Endothelial cell of hepatic sinusoid (primary cell): ENCODE data around the gene SLX4IP.

ENCODE experiments used
- in situ Hi-C: cut with HindIII; loops from 2 replicates; pipeline ENCODE4 v1.10.0; 2017; ENCODE audit warnings: low sequenced_read_pairs

The SLX4IP gene

DNA sequence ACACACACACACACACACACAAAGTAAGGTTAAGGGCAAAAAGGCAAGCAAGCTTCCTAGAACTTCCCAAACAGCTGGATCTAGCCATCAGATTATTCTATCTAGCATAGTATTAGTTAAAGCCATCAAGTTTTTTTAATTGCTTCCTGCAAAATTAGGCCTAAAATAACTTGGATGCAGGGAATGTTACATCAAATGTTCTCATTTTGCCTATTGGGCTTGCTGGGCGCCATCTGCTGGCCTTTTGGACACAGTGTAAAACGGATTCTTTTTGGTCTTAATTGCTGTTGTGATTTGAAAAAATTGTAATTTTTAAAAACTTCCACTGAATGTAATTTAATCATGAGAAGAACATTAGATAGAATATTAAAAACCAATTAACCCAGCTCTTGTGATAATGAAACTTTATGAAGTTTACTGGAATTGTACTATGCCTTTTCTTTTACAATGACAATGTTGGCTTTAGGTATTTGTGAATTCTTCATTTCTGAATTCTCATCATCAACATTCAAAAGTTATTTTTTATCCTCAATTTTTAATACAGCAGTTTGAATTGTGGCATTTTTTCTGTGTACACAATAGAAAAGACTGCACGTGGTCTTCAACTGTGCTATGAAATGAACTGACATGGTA, 7.9 kb upstream of the SLX4IP start:
- in situ Hi-C loops = no loop called here

DNA sequence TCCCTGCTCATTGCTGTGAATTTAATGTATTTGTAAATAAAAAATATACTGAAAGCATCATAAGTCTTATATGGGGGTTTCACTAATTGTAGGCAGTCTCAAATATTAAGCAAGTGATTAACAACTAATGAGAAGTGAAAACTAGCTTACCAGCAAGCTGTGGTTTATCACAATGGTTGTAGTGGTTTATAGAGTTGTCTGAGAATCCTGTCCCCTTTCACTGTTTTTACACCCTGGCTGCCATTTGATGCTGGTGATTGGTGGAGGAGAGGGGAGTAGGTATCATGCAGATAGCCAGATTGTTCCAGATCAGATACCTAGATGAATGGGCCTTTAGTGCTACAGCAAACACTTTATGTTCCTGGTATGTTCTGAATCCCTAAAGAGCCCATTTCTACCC, 7.1 kb upstream of the SLX4IP start:
- in situ Hi-C loops = no loop called here

DNA sequence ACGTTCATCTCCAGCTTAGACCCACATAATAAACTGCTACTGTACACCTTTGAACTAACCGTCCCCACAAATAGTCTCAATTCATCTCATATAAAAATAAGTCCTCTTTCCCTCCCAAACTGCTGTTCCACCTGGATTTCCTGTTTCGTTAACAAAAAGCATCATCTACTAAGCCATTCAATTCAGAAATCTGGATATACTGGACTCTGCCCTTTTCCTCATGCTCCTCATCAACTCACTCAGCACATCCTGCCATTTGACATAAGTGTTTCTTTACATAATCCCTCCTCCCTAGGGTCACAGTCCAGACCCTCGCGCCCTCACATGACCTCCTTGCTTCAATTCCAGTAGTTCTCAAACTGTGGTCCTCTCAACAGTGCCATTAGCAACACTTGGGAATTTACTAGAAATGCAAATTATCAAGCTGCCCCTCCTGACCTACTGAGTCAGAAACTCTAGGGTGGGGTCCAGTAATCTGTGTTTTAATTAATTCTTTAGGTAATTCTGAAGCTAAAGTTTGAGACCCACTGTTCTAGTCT, 5.6 kb upstream of the SLX4IP start:
- in situ Hi-C loops = no loop called here

DNA sequence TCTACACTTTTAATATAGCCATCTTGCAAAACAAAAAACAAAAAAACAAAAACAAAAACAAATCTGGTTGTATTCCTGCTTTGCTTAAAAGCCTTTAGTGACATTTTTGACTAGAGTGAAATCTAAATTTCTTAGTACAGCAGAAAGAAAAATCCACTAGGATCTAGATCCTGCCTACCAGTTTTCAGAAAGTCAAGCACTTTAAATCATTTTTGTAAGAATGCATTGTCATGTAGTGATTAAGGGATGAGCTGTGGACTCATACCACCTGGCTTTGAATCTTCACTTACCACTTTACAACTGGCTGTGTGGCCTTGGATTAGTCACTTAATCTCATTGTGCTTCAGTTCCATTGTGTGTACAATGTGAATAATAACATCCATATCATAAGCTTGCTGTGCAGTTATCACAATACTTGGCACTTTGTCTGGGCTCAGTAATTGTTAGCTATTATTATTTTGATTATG, 5.1 kb upstream of the SLX4IP start:
- in situ Hi-C loops = no loop called here

DNA sequence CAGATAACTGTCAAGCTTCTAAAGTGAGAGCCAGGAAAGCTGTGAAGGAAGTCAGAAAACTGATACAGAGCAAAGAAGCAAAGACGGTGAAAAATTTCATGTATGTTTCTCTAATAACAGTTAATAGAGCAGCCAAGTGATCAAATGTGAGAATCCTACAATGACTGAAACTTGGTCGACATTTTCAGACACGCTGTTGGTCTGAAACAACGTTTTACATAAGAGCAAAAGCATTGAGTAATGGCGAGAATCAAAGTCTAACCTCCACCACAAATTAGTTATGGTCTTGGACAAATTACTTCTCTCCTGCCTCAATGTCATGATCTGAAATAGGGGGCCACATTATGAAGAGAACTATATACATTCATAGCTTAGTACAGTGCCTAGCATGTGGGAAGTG, 4.4 kb upstream of the SLX4IP start:
- in situ Hi-C loops = no loop called here

DNA sequence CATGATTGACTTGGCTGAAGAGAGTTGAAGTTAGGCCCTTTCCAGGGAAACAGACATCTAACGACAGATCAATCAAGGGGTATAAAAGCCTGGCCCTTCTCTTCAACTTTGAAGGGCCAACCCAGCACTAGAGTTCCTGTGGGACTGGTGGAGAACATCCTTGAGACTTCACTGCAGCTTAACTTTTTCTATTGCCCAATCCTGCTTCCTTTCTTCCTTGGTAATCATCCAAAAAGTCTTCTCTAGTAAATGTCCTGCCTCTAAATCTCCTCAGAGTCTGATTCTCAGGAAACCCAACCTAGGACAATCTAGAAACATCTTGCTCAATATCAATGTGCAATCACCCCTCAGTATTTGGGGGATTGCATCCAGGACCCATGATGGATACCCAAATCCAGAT, 3.0 kb upstream of the SLX4IP start:
- in situ Hi-C loops = no loop called here

GRCh38 chr20:10433014-10433622, 2.0 kb upstream of the SLX4IP start:
- in situ Hi-C loops = no loop called here

DNA sequence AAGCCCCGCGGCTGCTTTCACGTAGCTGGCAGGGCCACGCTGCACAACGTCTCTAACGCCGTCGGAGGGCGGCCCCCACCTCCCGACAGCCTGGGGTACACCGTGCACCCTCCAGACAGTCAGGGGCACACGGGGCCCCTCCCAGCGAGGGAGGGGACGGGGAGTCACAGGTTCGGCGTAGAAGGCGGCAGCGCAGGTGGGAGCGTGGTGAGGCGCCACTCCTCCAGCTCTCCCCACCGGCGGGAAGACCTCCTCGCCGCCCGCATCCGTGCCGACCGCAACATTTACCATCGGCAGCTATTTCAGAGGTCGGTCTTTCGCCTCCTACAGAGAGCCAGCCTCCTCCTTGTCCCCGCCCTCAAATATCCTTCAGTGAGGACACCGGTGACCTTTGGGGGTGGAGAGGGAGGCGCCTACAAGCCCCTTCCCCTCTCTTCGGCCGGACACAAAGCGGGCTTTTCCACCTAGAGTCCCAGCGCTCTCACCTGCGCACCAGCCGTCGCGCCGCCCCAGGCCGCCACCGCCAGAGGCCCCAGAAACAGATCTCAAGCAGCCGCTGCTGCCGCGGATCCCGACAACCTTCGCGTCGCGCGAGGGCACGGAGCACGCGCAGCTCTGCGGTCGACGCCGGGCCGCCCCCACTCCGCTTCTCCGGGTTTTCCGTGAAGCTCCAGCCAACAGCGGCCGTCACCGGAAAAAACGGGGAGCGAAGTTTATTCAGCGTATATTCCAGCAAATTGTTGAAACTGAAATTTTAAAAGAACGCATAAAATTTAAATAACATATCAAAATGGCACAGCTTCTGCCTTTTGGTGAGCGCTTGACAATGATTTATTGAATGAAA, 1.3 kb upstream of the SLX4IP start, which contains the start of gene MKKS:
Gene MKKS, minus strand, starts transcription at position 600 of the 844 bp plus-strand sequence. CDS start 20,708 bp downstream, outside the sequence.
- in situ Hi-C loops = no loop called here

DNA sequence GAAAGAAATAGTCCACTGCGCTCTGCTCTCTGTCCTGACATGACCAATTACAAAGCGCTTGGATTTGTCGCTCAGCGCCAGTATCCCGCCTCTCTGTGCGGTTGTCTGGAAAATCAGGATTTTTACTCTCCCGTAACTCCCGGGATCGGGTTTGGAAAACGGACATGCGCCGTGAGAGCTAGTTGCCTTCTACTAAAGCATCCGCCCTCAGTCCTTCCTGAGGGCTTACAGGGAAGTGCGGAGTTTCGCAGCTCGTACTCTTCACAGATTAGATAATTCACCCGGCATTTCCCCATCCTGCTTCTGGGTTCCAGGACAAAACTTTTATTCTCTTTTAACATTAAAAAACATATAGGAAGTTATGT, 656 bp upstream of the SLX4IP start:
- in situ Hi-C loops = no loop called here

DNA sequence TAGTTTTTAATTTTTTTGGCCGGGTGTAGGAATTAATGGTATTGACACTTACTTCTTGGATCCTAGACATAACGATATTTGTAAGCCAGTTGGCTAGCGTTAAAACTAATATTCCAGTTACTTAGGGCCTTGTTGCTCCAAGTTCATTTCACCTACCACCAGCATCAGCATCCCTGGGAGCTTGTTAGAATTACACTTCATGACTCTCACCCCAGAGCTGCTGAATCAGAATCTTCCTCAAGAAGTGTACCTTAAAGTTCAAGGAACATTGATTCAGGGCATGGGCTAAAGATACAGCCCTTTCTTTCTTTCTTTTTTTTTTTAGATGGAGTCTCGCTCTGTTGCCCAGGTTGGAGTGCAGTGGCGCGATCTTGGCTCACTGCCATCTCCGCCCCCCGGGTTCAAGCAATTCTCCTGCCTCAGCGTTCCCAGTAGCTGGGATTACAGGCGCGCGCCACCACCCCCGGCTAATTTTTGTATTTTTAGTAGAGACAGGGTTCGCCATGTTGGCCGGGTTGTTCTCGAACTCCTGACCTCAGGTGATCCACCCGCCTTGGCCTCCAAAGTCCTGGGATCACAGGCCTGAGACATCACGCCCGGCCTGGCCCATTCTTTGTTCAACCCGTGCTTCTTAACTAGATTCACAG, 1.1 kb downstream of the SLX4IP start:
- in situ Hi-C loops = no loop called here

- in situ Hi-C loops = no loop called here
Measured at GRCh38 chr20:10438217-10438616, 3.1 kb downstream of the SLX4IP start.

DNA sequence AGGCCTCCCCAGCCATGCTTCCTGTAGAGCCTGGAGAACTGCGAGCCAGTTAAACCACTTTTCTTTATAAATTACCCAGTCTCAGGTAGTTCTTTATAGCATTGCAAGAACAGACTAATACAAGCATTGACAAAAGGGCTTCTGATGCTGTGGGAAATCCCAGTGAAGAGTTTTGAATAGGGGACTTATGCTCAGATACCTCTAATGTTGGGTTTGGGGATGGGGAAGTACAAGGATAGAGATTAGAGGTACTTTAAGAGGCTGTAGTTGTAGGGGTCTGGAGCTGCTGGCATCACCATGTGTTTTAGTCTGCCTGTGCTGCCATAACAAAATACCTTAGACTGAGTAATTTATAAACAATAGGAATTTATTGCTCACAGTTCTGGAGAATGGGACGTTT, 8.8 kb downstream of the SLX4IP start:
- in situ Hi-C loops = no loop called here

GRCh38 chr20:10445758-10446157, 10.7 kb downstream of the SLX4IP start:
- in situ Hi-C loops = no loop called here

- in situ Hi-C loops = no loop called here
Measured at GRCh38 chr20:10447028-10447427, 11.9 kb downstream of the SLX4IP start.

DNA sequence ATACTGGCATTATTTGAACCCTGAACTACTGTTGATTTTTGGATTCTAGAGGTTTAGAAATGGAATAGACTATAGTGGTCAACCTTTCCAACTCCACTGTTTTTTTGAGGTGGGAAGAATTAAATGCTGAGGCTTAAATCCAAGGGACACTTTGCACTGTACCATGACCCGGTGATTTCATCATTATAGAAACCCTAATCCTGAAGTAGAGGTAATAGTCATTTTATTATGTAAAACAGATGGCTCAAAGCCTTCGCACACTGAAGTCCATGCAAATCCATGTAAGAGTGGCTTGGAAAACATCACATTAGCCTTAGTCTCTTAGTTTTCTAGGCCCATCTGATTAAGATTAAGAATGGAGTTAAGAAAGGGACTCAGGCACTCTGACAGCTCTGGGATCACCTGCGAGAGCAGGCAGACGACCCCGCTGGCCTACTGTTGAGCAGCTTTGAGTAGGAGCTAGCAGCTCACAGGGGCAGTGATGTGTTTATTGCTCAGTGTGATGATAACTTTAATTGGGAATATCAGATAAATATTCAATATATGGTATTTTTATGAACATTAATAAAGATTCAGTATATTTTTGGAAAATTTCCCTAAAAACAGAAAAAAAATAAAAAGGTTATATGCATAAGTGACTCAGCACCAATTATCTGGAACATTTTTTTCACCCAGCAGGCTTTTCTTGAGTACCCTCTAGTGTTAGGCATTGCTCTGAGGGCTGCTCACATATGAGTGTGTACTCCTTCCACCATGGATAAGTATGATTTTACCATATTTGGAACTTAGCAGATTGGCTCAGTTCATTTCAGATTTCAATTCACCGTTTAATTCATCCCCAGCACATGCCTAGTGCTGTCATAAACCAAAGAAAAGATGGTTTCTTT, 13.4 kb downstream of the SLX4IP start:
- in situ Hi-C loops = no loop called here

DNA sequence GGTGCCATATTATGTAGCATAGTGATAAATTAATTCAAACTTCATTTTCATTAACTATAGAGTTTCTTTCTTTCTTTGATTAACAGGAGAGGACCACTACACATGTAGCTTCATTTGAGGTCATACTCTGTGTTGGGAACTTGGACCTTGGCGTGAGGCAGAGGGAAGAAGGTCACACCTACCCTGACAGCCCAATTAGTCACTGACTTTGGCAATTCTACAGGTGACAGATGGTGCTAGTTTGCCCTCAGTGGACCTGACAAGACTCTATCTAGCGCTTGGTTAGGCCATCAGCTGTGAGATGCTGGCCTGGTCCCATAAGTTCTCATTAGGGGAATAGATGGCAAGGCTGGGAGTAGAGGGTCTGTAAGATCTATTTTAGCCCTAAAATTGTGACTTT, 14.2 kb downstream of the SLX4IP start:
- in situ Hi-C loops = no loop called here

DNA sequence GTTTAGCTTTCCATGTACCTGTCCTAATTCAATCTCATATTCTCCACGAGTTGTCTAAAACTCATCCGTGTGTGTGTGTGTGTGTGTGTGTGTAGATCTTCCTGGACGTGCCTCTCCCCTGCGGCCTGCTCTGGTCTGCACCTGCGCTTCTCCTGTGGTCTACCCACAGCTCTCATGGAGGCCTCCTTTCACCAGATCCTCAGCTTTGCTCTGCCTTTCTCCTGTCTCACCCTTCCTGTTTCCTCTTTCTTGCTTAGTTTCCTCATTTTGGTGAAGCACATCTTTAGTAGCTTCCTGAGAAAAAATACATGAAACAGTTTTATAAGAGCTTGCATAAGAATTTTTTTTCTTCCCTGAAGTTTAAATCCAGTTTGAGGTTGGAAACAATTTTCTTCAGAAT, 18.1 kb downstream of the SLX4IP start:
- in situ Hi-C loops = no loop called here

DNA sequence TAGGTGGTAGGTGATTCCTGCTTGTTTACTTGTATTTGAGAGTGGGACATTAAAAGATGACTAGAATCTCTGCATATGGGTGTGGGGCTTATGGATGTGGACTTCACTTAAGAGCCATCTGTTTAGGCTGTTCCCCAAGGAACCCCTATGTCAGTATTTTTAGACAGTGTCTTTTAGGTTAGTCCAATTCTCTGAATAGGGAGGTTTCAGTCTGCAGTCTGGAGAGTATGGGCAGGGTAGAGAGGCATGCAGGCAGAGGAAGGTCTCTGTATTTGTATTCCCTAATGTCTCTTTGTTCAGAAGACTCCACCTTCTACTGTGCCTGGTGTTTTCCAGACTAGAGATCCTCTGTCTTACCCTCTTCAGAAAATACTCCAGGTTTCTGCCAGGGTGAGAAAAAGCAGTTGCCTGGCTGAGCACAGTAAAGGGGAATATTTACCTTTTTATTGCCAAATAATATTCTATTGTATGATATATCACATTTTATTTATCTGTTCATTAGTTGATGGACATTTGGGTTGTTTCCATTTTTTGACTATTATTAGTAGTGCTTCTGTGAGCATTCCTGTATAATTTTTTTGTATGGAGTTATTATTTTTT, 19.1 kb downstream of the SLX4IP start:
- in situ Hi-C loops = no loop called here

DNA sequence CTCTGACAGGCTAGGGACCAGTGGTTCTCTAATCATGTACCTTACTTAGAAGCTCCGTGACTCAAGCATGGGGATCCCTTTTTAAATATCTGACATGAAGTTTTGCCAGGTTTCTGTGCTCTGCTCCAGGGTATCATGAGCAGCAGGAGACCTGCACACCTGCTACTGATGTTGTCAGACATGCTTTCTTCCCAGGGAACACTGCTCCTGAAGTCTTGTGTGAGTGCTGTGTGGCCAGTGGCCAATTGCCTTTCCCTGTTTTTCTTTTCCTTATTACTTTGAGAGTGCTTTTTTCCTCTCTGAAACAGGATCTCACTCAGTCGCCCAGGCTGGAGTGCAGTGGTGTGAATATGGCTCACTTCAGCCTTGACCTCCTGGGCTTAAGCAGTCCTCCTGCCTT, 26.4 kb downstream of the SLX4IP start:
- in situ Hi-C loops = no loop called here

GRCh38 chr20:10462516-10462915, 27.4 kb downstream of the SLX4IP start:
- in situ Hi-C loops = no loop called here
